ENCODE results near the gene CATSPERD. TPM values are rescaled to one million over a fixed set of nuclear protein-coding genes. Genes with fewer than 3 reads are reported as not detected.
A peak's percentile ranks its signal among the peaks of the same experiment; 100 is the strongest.

Gene CATSPERD
- total RNA-seq, 1 donor from 2014 or later = not detected

- TF ChIP-seq, protein P1, sequence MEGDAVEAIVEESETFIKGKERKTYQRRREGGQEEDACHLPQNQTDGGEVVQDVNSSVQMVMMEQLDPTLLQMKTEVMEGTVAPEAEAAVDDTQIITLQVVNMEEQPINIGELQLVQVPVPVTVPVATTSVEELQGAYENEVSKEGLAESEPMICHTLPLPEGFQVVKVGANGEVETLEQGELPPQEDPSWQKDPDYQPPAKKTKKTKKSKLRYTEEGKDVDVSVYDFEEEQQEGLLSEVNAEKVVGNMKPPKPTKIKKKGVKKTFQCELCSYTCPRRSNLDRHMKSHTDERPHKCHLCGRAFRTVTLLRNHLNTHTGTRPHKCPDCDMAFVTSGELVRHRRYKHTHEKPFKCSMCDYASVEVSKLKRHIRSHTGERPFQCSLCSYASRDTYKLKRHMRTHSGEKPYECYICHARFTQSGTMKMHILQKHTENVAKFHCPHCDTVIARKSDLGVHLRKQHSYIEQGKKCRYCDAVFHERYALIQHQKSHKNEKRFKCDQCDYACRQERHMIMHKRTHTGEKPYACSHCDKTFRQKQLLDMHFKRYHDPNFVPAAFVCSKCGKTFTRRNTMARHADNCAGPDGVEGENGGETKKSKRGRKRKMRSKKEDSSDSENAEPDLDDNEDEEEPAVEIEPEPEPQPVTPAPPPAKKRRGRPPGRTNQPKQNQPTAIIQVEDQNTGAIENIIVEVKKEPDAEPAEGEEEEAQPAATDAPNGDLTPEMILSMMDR (IDR thresholded peaks at IDR 0.05; ENCODE audit: insufficient read depth, low read length, severe bottlenecking) = no peak
- DNase-seq (ENCODE audit: low read depth) (no peak), FAIRE-seq (peak; percentile 55)
- no peaks in the 10 kb centered on the region for H3K36me3 ChIP-seq (ENCODE audit: control insufficient read depth, insufficient read depth, low read length)
- H3K4me3 ChIP-seq (ENCODE audit: low read depth, low read length) = no peak overlapping the region
- H3K27me3 ChIP-seq (ENCODE audit: control insufficient read depth, insufficient read depth, low read length) = no peaks in the 10 kb centered on the region
Observed at GRCh38 chr19:5818594-5818993, 98.2 kb downstream of the CATSPERD start.

GRCh38 chr19:5820785-5821184 lies 100.3 kb downstream of the CATSPERD start:
- Histone ChIP-seq H3K4me3 (ENCODE audit: low read depth, low read length) (no peak overlapping the region), H3K36me3 (ENCODE audit: control insufficient read depth, insufficient read depth, low read length) (no peaks in the 10 kb centered on the region), H3K27me3 (ENCODE audit: control insufficient read depth, insufficient read depth, low read length) (no peaks in the 10 kb centered on the region)
- no peak for FAIRE-seq
- TF ChIP-seq, protein P1 (IDR thresholded peaks at IDR 0.05; ENCODE audit: insufficient read depth, low read length, severe bottlenecking) = no peak
- no peak for DNase-seq (ENCODE audit: low read depth)

DNA sequence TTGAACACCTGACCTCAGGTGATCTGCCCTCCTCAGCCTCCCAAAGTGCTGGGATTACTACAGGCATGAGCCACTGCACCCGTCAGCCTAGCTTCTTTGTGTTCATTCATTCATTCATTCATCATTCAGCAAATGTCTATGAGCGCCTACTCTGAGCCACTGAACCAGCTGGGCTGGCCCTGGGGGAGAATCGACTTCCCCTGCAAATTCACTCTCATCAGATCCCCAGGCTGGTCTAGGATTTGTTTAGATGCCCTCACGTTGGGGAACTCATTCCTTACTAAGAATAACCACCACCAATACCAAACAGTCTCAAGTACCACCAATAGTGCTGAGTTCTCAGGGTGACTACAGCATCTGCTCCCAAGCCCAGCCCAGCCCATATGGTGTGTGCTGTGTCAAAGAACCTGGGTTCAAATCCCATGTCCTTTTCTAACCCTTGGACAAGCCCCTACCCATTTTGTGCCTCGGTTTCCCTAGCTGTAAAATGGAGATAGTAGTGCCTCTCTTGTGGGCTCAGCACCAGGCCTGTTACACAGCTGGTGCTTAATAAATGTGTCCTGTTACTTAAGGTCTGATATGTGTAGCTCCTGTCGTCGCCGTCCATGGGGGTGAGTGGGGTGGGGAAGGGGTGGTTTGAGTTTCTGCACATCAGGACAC lies 101.2 kb downstream of the CATSPERD start:
- H3K36me3 ChIP-seq (ENCODE audit: control insufficient read depth, insufficient read depth, low read length) = no peaks in the 10 kb centered on the region
- H3K4me3 ChIP-seq (ENCODE audit: low read depth, low read length) = no peak overlapping the region
- TF ChIP-seq, protein P1 (IDR thresholded peaks at IDR 0.05; ENCODE audit: insufficient read depth, low read length, severe bottlenecking) = no peak
- no peak for FAIRE-seq
- no peaks in the 10 kb centered on the region for H3K27me3 ChIP-seq (ENCODE audit: control insufficient read depth, insufficient read depth, low read length)
- no peak for DNase-seq (ENCODE audit: low read depth)

DNA sequence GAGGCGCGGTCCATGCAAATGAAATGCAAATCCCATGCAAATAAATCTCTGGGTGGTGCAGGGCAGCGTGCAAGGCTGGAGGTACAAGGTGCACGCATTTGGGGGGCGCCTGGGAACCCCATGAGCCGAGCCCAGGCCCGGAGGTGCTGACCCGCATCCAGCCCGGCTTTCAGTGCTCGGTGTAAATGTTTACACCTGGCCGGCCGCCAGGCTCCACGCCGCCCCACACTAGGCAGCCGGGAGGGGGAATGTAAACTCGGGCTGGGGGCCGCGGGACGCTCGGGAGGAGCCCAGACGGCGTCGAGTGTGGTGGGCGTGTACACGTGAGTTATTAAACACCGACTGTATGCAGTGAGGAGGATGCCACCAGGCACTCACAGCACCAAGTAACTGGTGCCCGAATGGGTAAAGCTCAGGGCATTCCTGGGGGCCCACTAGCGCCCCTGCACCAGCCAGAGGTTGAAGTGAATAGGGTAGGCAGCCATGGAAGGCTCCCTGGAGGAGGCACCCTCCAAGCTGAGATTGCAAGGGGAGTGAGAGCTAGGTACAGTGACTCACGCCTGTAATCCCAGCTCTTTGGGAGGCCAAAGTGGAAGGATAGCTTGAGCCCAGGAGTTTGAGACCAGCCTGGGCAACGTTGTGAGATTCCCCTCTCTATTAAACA lies 101.9 kb downstream of the CATSPERD start:
- DNase-seq (ENCODE audit: low read depth) (no peak), FAIRE-seq (no peak)
- H3K4me3 ChIP-seq (ENCODE audit: low read depth, low read length) = no peak overlapping the region
- TF ChIP-seq, protein P1 (IDR thresholded peaks at IDR 0.05; ENCODE audit: insufficient read depth, low read length, severe bottlenecking) = no peak
- no peaks in the 10 kb centered on the region for H3K27me3 ChIP-seq (ENCODE audit: control insufficient read depth, insufficient read depth, low read length)
- no peaks in the 10 kb centered on the region for H3K36me3 ChIP-seq (ENCODE audit: control insufficient read depth, insufficient read depth, low read length)

GRCh38 chr19:5823579-5824281 lies 103.3 kb downstream of the CATSPERD start:
- TF ChIP-seq, protein P1 (IDR thresholded peaks at IDR 0.05; ENCODE audit: insufficient read depth, low read length, severe bottlenecking) = peak; percentile 48
- no peak for FAIRE-seq
- no peak for DNase-seq (ENCODE audit: low read depth)
- H3K27me3 ChIP-seq (ENCODE audit: control insufficient read depth, insufficient read depth, low read length) = no peaks in the 10 kb centered on the region
- no peak overlapping the region for H3K4me3 ChIP-seq (ENCODE audit: low read depth, low read length)
- no peaks in the 10 kb centered on the region for H3K36me3 ChIP-seq (ENCODE audit: control insufficient read depth, insufficient read depth, low read length)

Data from bronchial epithelial cell (primary cell).